ENCODE measurements around the gene S1PR2. TPM values are rescaled to one million over a fixed set of nuclear protein-coding genes. Genes with fewer than 3 reads are reported as not detected.
"Not testable (repeated sequence)": the region's sequence is repeated elsewhere in the genome, so short reads cannot be mapped to it uniquely, and the experiment has no call there.

Gene S1PR2
- total RNA-seq, 3 donors from 2014 or later = 6.1 to 18.4 (median 13.1) TPM

DNA sequence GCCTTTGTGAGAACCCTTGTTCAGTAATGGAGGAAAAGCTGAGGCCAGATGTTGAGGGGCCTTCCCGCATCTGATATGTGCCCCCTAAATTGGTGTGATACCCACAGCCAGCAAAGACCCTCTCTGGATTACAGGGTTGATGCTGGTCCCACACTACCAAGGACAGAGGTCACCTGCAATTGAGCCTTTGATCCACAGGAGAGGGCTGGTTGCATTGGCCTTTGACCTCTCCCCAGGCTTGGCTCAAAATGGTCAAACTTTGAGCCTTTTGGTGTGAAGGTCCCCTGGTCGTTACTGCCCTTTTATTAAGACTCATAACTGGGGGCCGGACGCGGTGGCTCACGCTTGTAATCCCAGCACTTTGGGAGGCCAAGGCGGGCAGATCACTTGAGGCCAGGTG lies 12.5 kb upstream of the S1PR2 start:
- intact Hi-C loops (cut with DNase I; ENCODE audit: low total_unique reads) = no loop called here

DNA sequence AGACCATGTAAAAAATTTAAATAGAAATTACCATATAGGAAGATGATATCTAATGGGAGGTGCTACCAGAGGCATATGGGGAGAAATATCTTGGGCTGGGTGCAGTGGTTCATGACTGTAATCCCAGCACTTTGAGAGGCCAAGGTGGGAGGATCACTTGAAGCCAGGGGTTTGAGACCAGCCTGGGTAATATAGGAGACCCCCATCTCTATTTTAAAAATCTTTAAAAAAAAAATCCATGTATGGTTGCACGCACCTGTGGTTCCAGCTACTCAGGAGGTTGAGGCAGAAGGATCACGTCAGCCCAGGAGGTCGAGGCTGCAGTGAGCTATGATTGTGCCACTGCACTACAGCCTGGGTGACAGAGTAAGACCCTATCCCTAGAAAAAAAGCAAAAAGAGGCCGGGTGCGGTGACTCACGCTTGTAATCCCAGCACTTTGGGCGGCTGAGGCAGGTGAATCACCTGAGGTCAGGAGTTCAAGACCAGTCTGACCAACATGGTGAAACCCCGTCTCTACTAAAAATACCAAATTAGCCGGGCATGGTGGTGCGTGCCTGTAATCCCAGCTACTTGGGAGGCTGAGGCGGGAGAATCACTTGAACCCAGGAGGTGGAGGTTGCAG lies 10.8 kb upstream of the S1PR2 start:
- H3K27ac ChIP-seq; H3K36me3 ChIP-seq; H3K9me3 ChIP-seq; H3K4me3 ChIP-seq; intact Hi-C loops (cut with DNase I; ENCODE audit: low total_unique reads); H3K4me1 ChIP-seq; DNase-seq (ENCODE audit: low spot score in 2 of 2); H3K27me3 ChIP-seq: not testable (repeated sequence)

More for the DNA sequence above, 12.5 kb upstream of the S1PR2 start:
- Histone ChIP-seq H3K4me3 (no peak overlapping the region), H3K27ac (no peak overlapping the region), H3K9me3 (no peaks in the 10 kb centered on the region), H3K4me1 (no peaks in the 10 kb centered on the region), H3K36me3 (no peaks in the 10 kb centered on the region), H3K27me3 (no peaks in the 10 kb centered on the region)
- TF ChIP-seq POLR2AphosphoS5 (IDR thresholded peaks at IDR 0.05) (no peak), POLR2A (IDR thresholded peaks at IDR 0.05) (no peak)
- TF ChIP-seq, protein P1, sequence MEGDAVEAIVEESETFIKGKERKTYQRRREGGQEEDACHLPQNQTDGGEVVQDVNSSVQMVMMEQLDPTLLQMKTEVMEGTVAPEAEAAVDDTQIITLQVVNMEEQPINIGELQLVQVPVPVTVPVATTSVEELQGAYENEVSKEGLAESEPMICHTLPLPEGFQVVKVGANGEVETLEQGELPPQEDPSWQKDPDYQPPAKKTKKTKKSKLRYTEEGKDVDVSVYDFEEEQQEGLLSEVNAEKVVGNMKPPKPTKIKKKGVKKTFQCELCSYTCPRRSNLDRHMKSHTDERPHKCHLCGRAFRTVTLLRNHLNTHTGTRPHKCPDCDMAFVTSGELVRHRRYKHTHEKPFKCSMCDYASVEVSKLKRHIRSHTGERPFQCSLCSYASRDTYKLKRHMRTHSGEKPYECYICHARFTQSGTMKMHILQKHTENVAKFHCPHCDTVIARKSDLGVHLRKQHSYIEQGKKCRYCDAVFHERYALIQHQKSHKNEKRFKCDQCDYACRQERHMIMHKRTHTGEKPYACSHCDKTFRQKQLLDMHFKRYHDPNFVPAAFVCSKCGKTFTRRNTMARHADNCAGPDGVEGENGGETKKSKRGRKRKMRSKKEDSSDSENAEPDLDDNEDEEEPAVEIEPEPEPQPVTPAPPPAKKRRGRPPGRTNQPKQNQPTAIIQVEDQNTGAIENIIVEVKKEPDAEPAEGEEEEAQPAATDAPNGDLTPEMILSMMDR (IDR thresholded peaks at IDR 0.05) = no peak
- DNase-seq (ENCODE audit: low spot score in 2 of 2) = no peak

DNA sequence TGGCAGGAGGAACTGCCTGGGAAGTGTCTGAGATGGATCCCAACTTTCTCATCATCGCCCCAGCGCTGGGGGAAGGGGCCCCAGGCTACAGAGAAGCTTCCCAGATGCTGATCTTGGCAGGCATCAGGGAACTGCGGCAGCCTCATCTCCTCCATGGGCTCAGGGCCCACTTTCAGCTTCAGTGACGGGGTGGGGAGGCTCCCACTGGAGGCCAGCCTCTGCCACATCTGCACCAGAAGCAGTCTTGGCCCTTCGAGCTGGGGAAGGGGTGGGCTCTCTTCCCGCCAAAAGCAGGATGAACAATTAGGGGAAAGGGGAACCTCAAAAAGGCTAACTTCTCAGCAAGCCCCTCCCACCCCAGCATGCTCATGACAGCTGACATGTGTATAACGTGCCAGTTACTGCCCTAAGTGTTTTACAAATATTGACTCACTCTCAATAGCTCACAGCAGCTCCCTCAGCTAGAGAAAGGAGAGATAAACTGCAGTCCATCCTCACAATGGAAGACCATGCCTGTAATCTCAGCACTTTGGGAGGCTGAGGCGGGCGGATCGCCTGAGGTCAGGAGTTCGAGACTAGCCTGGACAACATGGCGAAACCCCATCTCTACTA lies 7.1 kb upstream of the S1PR2 start:
- DNase-seq (ENCODE audit: low spot score in 2 of 2) = no peak
- no peaks in the 10 kb centered on the region for H3K27me3 ChIP-seq
- peak overlapping the region; percentile 42 to 82 for H3K27ac ChIP-seq
- peaks cover 0 to 4% of the 10 kb centered on the region in 2 donors for H3K4me1 ChIP-seq
- no peak overlapping the region for H3K4me3 ChIP-seq
- no peaks in the 10 kb centered on the region for H3K36me3 ChIP-seq
- H3K9me3 ChIP-seq = no peaks in the 10 kb centered on the region
- intact Hi-C loops (cut with DNase I; ENCODE audit: low total_unique reads) = loop anchor here (10.0 kb wide), 1 partner anchor 123 kb away; the partner anchor contains the start of genes EIF3G and P2RY11
- TF ChIP-seq, protein P1 (IDR thresholded peaks at IDR 0.05) = no peak
- TF ChIP-seq POLR2AphosphoS5 (IDR thresholded peaks at IDR 0.05) (peak in 1 of 3 donors; percentile 11), POLR2A (IDR thresholded peaks at IDR 0.05) (no peak)

DNA sequence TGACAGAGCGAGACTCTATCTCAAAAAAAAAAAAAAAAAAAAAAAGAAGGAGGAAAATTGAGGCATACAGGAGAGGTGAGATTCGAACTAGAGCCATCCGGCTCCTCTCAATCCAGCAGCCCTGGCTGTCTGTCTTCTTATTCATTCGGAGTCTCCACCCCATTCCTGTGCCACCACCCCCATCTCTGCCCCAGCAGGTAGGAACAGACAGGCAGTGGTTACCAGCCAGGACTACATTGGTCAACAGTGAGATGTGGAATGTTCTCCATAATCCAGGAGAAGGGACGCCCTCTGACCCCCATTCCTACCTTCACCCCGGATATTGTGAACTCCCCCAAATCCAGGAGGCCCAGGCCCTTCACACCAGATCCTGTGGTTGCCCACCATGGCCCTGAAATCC lies 6.6 kb upstream of the S1PR2 start:
- no peaks in the 10 kb centered on the region for H3K27me3 ChIP-seq
- TF ChIP-seq POLR2AphosphoS5 (IDR thresholded peaks at IDR 0.05) (no peak), POLR2A (IDR thresholded peaks at IDR 0.05) (no peak)
- H3K4me1 ChIP-seq = peaks cover 0 to 4% of the 10 kb centered on the region in 2 donors
- H3K4me3 ChIP-seq = no peak overlapping the region
- no peaks in the 10 kb centered on the region for H3K9me3 ChIP-seq
- no peak for DNase-seq (ENCODE audit: low spot score in 2 of 2)
- intact Hi-C loops (cut with DNase I; ENCODE audit: low total_unique reads) = loop anchor here (10.0 kb wide), 1 partner anchor 123 kb away; the partner anchor contains the start of genes EIF3G and P2RY11
- no peaks in the 10 kb centered on the region for H3K36me3 ChIP-seq
- H3K27ac ChIP-seq = peak overlapping the region; percentile 42 to 82

DNA sequence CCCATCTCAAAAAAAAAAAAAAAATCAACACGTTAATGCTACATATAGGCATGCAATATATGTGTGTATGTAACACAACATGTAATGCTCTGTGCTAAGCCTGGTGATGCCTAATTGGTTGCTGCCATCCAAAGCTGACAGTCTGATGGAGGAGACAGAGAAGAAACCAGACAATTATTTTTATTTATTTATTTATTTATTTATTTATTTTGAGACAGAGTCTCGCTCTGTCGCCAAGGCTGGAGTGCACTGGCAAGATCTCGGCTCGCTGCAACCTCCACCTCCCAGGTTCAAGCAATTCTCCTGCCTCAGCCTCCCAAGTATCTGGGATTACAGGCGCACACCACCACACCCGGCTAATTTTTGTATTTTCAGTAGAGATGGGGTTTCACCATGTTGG lies 4.3 kb upstream of the S1PR2 start:
- not testable (repeated sequence) for H3K9me3 ChIP-seq; DNase-seq (ENCODE audit: low spot score in 2 of 2); H3K27me3 ChIP-seq; H3K36me3 ChIP-seq; H3K4me3 ChIP-seq; H3K4me1 ChIP-seq
- intact Hi-C loops (cut with DNase I; ENCODE audit: low total_unique reads) = loop anchor here (10.0 kb wide), 1 partner anchor 121 kb away; the partner anchor contains the start of genes EIF3G and P2RY11
- peak overlapping the region; percentile 78 to 92 for H3K27ac ChIP-seq

DNA sequence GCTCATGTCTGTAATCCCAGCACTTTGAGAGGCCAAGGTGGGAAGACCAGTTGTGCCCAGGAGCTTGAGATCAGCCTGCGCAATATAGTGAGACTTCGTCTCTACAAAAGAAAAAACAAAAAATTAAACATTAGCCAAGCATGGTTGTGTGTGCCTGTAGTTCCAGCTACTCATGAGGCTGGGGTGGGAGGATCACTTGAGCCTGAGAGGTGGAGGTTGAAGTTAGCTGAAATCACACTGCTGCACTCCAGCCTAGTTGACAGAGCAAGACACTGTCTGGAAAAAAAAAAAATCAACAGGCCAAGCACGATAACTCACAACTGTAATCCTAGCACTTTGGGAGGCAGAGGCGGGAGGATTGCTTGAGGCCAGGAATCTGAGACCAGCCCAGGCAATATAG lies 3.9 kb upstream of the S1PR2 start:
- TF ChIP-seq, protein P1 (IDR thresholded peaks at IDR 0.05) = no peak
- no peak for TF ChIP-seq POLR2A (IDR thresholded peaks at IDR 0.05)
- no peak for TF ChIP-seq POLR2AphosphoS5 (IDR thresholded peaks at IDR 0.05)
- no peaks in the 10 kb centered on the region for H3K27me3 ChIP-seq
- no peaks in the 10 kb centered on the region for H3K9me3 ChIP-seq
- no peaks in the 10 kb centered on the region for H3K36me3 ChIP-seq
- intact Hi-C loops (cut with DNase I; ENCODE audit: low total_unique reads) = loop anchor here (10.0 kb wide), 1 partner anchor 120 kb away; the partner anchor contains the start of genes EIF3G and P2RY11
- no peak for DNase-seq (ENCODE audit: low spot score in 2 of 2)
- H3K4me3 ChIP-seq = no peak overlapping the region
- H3K4me1 ChIP-seq = peaks cover 0 to 6% of the 10 kb centered on the region in 2 donors
- H3K27ac ChIP-seq = no peak overlapping the region

Data from breast epithelium (tissue), 4 donors.